NB4 (cell line): ENCODE data around the gene MTHFSD.

ENCODE experiments used
- DNase-seq: peaks from one replicate; pipeline ENCODE4 v3.0.0; 2010; ENCODE audit warnings: low read depth
- H3K4me3 ChIP-seq: one replicate; pipeline ENCODE4 v1.5.1; 2011; ENCODE audit warnings: mild to moderate bottlenecking, low read depth, low read length, moderate library complexity
- MYC ChIP-seq: IDR thresholded peaks from 2 replicates; pipeline ENCODE4 v1.6.1; 2011; ENCODE audit warnings: low read depth, low read length
- POLR2A ChIP-seq: IDR thresholded peaks from 2 replicates; pipeline ENCODE4 v1.6.1; 2011; ENCODE audit warnings: mild to moderate bottlenecking; ENCODE audit not compliant: insufficient read length; ENCODE audit errors: extremely low read depth
- TF ChIP-seq, protein P1 (sequence below): IDR thresholded peaks from one replicate; pipeline ENCODE4 v1.5.1; 2012; ENCODE audit warnings: low read depth, low read length
- TF ChIP-seq, protein P2 (sequence below): IDR thresholded peaks from 2 replicates; pipeline ENCODE4 v1.6.1; 2011; ENCODE audit warnings: low read depth, low read length

MTHFSD gene

DNA sequence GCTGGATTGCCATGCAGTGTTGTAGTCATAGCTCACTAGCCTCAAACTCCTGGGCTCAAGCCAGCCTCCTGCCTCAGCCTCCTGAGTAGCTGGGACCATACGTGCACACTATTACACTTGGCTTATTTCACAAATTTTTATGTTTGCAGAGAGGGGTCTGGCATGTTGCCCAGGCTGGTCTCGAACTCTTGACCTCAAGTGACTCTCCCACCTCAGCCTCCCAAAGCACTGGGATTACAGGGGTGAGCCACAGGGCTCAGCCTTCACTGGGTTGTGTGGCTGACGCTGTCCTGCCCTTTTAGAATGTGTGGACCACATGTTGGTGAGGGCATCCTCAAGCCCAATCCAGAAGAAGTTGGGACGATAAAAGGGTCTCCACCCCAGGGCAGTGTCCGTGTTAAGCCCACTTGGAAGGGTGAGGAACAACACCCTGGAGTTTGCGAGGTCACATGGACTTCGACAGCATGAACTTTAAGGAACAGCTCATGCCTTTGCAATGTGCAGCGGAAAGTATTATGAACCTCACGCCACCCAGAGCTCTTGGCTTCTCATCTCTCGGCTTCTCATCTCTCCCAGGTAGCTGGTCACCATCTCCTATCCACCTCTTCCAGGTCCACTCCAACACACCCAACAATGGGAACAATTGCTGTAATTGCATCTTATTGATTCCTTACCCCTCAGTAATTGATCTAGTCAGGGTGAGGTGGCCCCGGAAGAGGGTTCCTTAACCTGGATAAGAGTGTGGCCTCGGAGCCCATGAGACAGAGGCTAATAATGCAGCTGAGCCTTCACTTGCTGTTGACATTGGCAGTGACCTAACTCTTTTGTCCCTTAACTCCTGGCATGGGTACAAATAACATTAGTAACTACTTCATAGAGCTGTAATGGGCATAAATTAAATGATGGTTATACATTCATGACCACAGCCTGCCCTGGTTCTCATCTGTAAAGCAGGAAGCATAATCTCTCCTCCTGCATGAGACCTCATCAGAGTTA is 30.0 kb upstream of the MTHFSD start:
- TF ChIP-seq, protein P1, sequence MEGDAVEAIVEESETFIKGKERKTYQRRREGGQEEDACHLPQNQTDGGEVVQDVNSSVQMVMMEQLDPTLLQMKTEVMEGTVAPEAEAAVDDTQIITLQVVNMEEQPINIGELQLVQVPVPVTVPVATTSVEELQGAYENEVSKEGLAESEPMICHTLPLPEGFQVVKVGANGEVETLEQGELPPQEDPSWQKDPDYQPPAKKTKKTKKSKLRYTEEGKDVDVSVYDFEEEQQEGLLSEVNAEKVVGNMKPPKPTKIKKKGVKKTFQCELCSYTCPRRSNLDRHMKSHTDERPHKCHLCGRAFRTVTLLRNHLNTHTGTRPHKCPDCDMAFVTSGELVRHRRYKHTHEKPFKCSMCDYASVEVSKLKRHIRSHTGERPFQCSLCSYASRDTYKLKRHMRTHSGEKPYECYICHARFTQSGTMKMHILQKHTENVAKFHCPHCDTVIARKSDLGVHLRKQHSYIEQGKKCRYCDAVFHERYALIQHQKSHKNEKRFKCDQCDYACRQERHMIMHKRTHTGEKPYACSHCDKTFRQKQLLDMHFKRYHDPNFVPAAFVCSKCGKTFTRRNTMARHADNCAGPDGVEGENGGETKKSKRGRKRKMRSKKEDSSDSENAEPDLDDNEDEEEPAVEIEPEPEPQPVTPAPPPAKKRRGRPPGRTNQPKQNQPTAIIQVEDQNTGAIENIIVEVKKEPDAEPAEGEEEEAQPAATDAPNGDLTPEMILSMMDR, result no peak
- TF ChIP-seq MYC, result no peak
- TF ChIP-seq, protein P2, sequence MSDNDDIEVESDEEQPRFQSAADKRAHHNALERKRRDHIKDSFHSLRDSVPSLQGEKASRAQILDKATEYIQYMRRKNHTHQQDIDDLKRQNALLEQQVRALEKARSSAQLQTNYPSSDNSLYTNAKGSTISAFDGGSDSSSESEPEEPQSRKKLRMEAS, result no peak
- TF ChIP-seq POLR2A, result no peak
- no peak for DNase-seq

DNA sequence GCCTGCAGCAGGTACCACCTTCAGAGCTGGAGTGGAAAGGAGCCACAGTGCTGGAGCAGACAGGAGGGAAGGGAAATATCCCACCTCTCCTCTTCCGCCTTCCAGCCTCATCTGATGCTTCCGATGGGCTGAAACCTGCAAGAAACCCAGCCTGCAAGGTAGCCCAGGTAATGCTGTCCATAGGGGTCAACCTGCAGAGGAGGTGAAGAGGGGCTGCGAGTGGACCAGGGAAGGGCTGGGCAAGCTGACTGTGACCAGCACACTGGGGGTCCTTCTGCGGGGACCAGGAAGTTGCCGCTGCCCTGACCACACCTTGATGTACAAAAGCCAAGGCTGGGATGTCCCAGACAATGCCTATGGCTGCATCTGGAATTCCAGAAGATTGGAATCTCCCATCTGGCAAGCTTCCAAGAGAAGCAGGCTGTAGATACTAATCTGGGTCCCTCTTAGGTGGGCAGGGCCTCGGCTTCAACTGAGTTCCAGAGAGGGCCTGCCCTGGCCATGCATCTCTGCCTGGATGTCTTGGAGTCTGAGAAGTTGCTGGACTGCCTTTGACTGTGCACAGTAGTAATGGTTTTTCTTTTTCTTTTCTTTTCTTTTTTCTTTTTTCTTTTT is 29.1 kb upstream of the MTHFSD start:
- DNase-seq, result no peak
- TF ChIP-seq, protein P2, result no peak
- TF ChIP-seq, protein P1, result no peak
- TF ChIP-seq MYC, result no peak
- H3K4me3 ChIP-seq, result no peak overlapping the region

More for the DNA sequence above, 30.0 kb upstream of the MTHFSD start:
- no peak overlapping the region for H3K4me3 ChIP-seq

DNA sequence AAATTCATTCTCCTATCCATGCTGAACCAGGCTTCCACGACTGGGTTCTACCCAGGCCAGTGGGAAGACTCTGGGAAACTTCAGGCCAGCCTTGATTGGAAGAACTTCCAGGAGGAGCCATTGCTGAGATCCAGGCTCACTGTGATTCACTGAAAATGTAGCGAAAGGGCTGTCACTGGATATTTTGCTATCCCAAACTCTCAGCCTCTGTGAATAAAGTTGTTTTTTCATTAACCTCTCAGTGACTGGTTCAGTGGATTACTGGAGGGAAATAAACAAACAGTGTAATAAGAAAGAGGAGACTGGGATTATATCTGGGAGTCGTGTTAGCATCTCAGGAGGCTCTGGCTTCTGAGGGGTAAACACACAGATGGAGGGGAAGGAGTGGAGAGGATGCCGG is 26.4 kb upstream of the MTHFSD start:
- DNase-seq, result no peak
- no peak overlapping the region for H3K4me3 ChIP-seq
- TF ChIP-seq, protein P2, result no peak
- no peak for TF ChIP-seq POLR2A
- TF ChIP-seq MYC, result no peak

DNA sequence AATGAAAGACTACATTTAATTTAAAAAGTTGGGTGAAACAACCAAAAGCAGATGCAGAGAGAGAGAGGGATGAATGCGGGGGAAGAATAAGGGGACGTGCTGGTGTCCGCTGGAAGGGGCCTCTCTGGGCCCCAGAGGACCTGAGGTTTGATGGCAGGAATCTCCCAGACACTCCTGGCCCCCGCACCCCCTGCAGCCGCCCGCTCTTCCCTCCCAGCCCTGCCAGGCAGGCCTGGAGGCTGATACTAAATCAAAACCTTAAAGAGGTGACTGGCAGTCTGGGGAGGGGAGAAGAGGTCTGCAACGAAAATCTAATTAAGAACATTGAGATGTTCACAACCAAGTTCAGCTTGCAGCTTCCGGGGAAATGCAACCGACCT is 25.7 kb upstream of the MTHFSD start:
- TF ChIP-seq MYC (no peak), POLR2A (no peak)
- TF ChIP-seq, protein P2, result no peak
- TF ChIP-seq, protein P1, result no peak
- H3K4me3 ChIP-seq, result no peak overlapping the region
- no peak for DNase-seq

DNA sequence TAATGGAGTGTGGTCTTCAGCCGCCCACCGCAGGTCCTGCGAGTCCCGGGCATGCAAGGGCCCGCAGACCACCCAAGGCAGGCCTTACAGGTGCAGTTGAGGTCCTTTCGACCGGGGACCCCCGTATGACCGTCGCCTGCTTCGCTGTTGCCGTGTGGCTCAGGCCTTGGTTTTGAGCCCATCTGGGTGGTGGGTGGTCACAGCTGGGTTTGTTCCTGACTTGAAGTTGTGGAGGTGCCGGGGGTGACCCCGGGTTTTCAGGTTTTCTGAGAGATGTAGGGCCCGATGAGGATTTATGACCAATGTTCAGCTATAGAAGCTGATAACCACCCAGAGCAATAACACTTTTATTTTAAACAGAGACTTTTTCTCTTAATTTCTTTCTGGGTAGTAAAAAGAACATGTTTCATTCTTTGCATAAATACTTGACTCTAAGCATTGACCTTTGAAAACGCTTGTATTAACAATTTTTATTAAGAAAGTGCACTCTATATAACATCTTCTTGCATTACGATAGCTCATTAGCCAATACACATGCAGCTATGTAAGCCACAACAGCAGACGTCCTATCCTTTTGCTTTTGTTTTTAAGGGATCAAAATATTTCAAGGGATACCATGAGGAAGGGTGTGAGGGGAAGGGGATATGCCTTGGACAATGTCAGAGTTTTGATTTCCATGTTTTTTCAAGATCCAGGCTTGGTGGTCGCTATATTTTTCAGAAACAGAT is 25.2 kb upstream of the MTHFSD start:
- TF ChIP-seq, protein P1, result no peak
- TF ChIP-seq POLR2A (no peak), MYC (no peak)
- TF ChIP-seq, protein P2, result no peak
- H3K4me3 ChIP-seq, result no peak overlapping the region

More for the DNA sequence above, 25.2 kb upstream of the MTHFSD start:
- DNase-seq, result no peak
